IMR-90 (cell line): ENCODE results near the gene RER1. TPM values are rescaled to one million over a fixed set of nuclear protein-coding genes. Genes with fewer than 3 reads are reported as not detected.

Experiments
- ATAC-seq: fragments of 200-7000 bp; cut with Tn5 transposase; 2 replicates; pipeline ENCODE4 v1.9.1; 2020; ENCODE audit warnings: low read depth, mild to moderate bottlenecking, moderate library complexity
- Bru-seq: library from RNA; stranded (reverse); fragments of 400-500 nt; gene quantifications from one replicate; lab custom pipeline; 2021; lab: Mats Ljungman, UMichigan
- BruChase-seq, 2 experiments: library from RNA; stranded (reverse); fragments of 400-500 nt; gene quantifications; one replicate each; lab custom pipeline; 2021; lab: Mats Ljungman, UMichigan
- BruUV-seq: library from RNA; stranded (reverse); fragments of 400-500 nt; replicated peaks from 2 replicates; lab custom pipeline; 2021; lab: Mats Ljungman, UMichigan
- CTCF ChIA-PET: fragments of 300-600 bp; formaldehyde crosslinking; extraction: SDS; loops from one replicate; lab custom pipeline; 2021; ENCODE audit warnings: antibody characterized with exemption; lab: Yijun Ruan, JAX
- POLR2A ChIA-PET: fragments of 300-600 bp; sonication (Branson Sonifier 250); formaldehyde crosslinking; loops from one replicate; lab custom pipeline; 2022; ENCODE audit warnings: antibody characterized with exemption; ENCODE audit not compliant: unreplicated experiment; lab: Charles Lee
- DNase-seq: peaks from one replicate; pipeline ENCODE4 v3.0.0; 2013
- H2AFZ ChIP-seq: replicated peaks from 2 replicates; pipeline ENCODE3; 2013; ENCODE audit warnings: low read length, mild to moderate bottlenecking; ENCODE audit not compliant: poor library complexity
- H2AK5ac ChIP-seq: 2 replicates; pipeline ENCODE4 v1.6.1; 2013; ENCODE audit warnings: low read depth, low read length, inconsistent platforms
- H2AK9ac ChIP-seq: replicated peaks from 2 replicates; pipeline ENCODE3; 2013; ENCODE audit warnings: mild to moderate bottlenecking, low read depth, low read length, moderate library complexity; ENCODE audit not compliant: poor library complexity
- H2BK120ac ChIP-seq: 2 replicates; pipeline ENCODE4 v1.6.1; 2013; ENCODE audit warnings: low read depth, low read length, inconsistent platforms
- H2BK15ac ChIP-seq: 3 replicates; pipeline ENCODE4 v1.6.1; 2013; ENCODE audit warnings: low read depth, low read length, inconsistent platforms
- H2BK20ac ChIP-seq: 2 replicates; pipeline ENCODE4 v1.6.1; 2013; ENCODE audit warnings: low read depth, mild to moderate bottlenecking, inconsistent platforms, low read length, moderate library complexity
- H2BK5ac ChIP-seq: 2 replicates; pipeline ENCODE4 v1.6.1; 2013; ENCODE audit warnings: mild to moderate bottlenecking, low read depth, low read length, inconsistent platforms; ENCODE audit not compliant: poor library complexity, severe bottlenecking
- H3K14ac ChIP-seq: replicated peaks from 2 replicates; pipeline ENCODE4 v1.6.1; 2013; ENCODE audit warnings: low read depth, low read length, inconsistent platforms
- H3K18ac ChIP-seq: 2 replicates; pipeline ENCODE4 v1.6.1; 2013; ENCODE audit warnings: low read depth, low read length, control low read depth
- H3K23ac ChIP-seq: 2 replicates; pipeline ENCODE4 v1.6.1; 2013; ENCODE audit warnings: low read depth, low read length, inconsistent platforms
- H3K27ac ChIP-seq: 2 replicates; pipeline ENCODE4 v1.5.1; 2013; ENCODE audit warnings: mild to moderate bottlenecking, control low read depth, low read length; ENCODE audit not compliant: insufficient read depth
- H3K27me3 ChIP-seq: 2 replicates; pipeline ENCODE4 v1.6.1; 2013; ENCODE audit warnings: low read length; ENCODE audit not compliant: control insufficient read depth, insufficient read depth
- H3K36me3 ChIP-seq: 2 replicates; pipeline ENCODE4 v1.6.1; 2013; ENCODE audit warnings: low read length, mixed read lengths; ENCODE audit not compliant: control insufficient read depth, insufficient read depth
- H3K4ac ChIP-seq: 2 replicates; pipeline ENCODE4 v1.6.1; 2013; ENCODE audit warnings: low read depth, low read length, inconsistent platforms
- H3K4me1 ChIP-seq: 2 replicates; pipeline ENCODE4 v1.6.1; 2013; ENCODE audit warnings: low read length, mixed read lengths; ENCODE audit not compliant: control insufficient read depth, insufficient read depth
- H3K4me2 ChIP-seq: 2 replicates; pipeline ENCODE4 v1.6.1; 2013; ENCODE audit warnings: low read depth, mild to moderate bottlenecking, control low read depth, low read length, moderate library complexity
- H3K4me3 ChIP-seq: 2 replicates; pipeline ENCODE4 v1.5.1; 2013; ENCODE audit warnings: low read depth, mild to moderate bottlenecking, control low read depth, low read length, moderate library complexity; ENCODE audit not compliant: insufficient read depth
- H3K56ac ChIP-seq: 2 replicates; pipeline ENCODE4 v1.6.1; 2013; ENCODE audit warnings: low read length, inconsistent platforms; ENCODE audit not compliant: insufficient read depth; ENCODE audit errors: extremely low read depth
- H3K79me1 ChIP-seq, 2 experiments: 2 replicates each; pipeline ENCODE4 v1.6.1; 2013; ENCODE audit warnings: low read length in 2 of 2, inconsistent platforms in 1 of 2, low read depth in 1 of 2
- H3K9ac ChIP-seq: 2 replicates; pipeline ENCODE4 v1.6.1; 2013; ENCODE audit warnings: low read depth, low read length, control low read depth
- H3K9me1 ChIP-seq: 2 replicates; pipeline ENCODE4 v1.6.1; 2013; ENCODE audit warnings: low read length, inconsistent platforms; ENCODE audit not compliant: insufficient read depth
- H3K9me3 ChIP-seq: 2 replicates; pipeline ENCODE4 v1.6.1; 2013; ENCODE audit warnings: low read length; ENCODE audit not compliant: control insufficient read depth, insufficient read depth
- H4K20me1 ChIP-seq: 2 replicates; pipeline ENCODE4 v1.6.1; 2013; ENCODE audit warnings: low read length, inconsistent platforms; ENCODE audit not compliant: insufficient read depth
- H4K5ac ChIP-seq: 2 replicates; pipeline ENCODE4 v1.6.1; 2013; ENCODE audit warnings: mild to moderate bottlenecking, low read depth, low read length, control low read depth
- H4K8ac ChIP-seq, 2 experiments: 2 replicates each; pipeline ENCODE4 v1.6.1; 2013; ENCODE audit warnings: low read depth in 2 of 2, low read length in 2 of 2, control low read depth in 1 of 2, inconsistent platforms in 1 of 2
- H4K91ac ChIP-seq: 2 replicates; pipeline ENCODE4 v1.6.1; 2013; ENCODE audit warnings: low read depth, low read length, inconsistent platforms; ENCODE audit not compliant: insufficient read depth
- CEBPB ChIP-seq: IDR thresholded peaks from 2 replicates; pipeline ENCODE4 v1.6.1; 2012; ENCODE audit warnings: low read depth, low read length, improper control_type of control experiment
- CHD1 ChIP-seq: IDR thresholded peaks from 2 replicates; pipeline ENCODE4 v1.6.1; 2012; ENCODE audit warnings: low read depth, low read length, improper control_type of control experiment
- MAFK ChIP-seq: IDR thresholded peaks from 2 replicates; pipeline ENCODE4 v1.6.1; 2012; ENCODE audit warnings: low read depth, low read length, improper control_type of control experiment
- MAZ ChIP-seq: IDR thresholded peaks from 2 replicates; pipeline ENCODE4 v1.6.1; 2012; ENCODE audit warnings: low read depth, mild to moderate bottlenecking, low read length, improper control_type of control experiment, moderate library complexity, borderline replicate concordance
- MXI1 ChIP-seq: IDR thresholded peaks from 2 replicates; pipeline ENCODE4 v1.6.1; 2012; ENCODE audit warnings: low read depth, mild to moderate bottlenecking, low read length, moderate library complexity, borderline replicate concordance
- POLR2A ChIP-seq: IDR thresholded peaks from 2 replicates; pipeline ENCODE4 v1.6.1; 2012; ENCODE audit warnings: mild to moderate bottlenecking, low read depth, low read length
- WGBS, 2 experiments: methylation state at CpG; one replicate each; pipeline versions ENCODE4 v1.1.5 to v1.1.7; 2013; ENCODE audit warnings: missing lambda C conversion rate in 2 of 2; ENCODE audit not compliant: insufficient read length in 1 of 2; ENCODE audit errors: extremely low coverage in 2 of 2; 5-methylcytosine and 5-hydroxymethylcytosine counted together
- dilution Hi-C: fragments of 300-500 bp; cut with HindIII; formaldehyde crosslinking; loops from one replicate; pipeline ENCODE4 v1.14.3; 2018; ENCODE audit warnings: low sequenced_read_pairs; ENCODE audit not compliant: unreplicated experiment
- in situ Hi-C: fragments of 300-500 bp; cut with MboI; formaldehyde crosslinking; loops from 3 replicates; pipeline ENCODE4 v1.14.3; 2019; ENCODE audit warnings: low sequenced_read_pairs, inconsistent platforms, mixed read lengths
- intact Hi-C: fragments of 100-400 bp; cut with micrococcal nuclease; formaldehyde crosslinking; loops from 2 replicates; pipeline ENCODE4 v1.10.0; 2022
- long read RNA-seq: library from polyadenylated mRNA; unstranded; transcript quantifications from one replicate; pipeline ENCODE4 v2.0.0, GENCODE V29; 2021; ENCODE audit not compliant: unreplicated experiment
- polyA plus RNA-seq, 3 experiments: library from polyadenylated mRNA; depleted of rRNA; stranded (reverse); fragments of >200 nt; gene quantifications; 2 replicates each; pipeline ENCODE4 v1.2.3, GENCODE V29; 2012; ENCODE audit warnings: low replicate concordance in 1 of 3
- total RNA-seq: library from RNA; depleted of rRNA; stranded (reverse); fragments of >200 nt; gene quantifications from 2 replicates; pipeline ENCODE4 v1.2.3, GENCODE V29; 2012; rRNA removed
- TF ChIP-seq, protein P1 (sequence below): fragments of 150-350 bp; IDR thresholded peaks from 2 replicates; pipeline ENCODE4 v1.6.1; 2016; ENCODE audit warnings: low read depth, mild to moderate bottlenecking, low read length, moderate library complexity, borderline replicate concordance
- TF ChIP-seq, protein P2 (sequence below): fragments of 150-350 bp; IDR thresholded peaks from 2 replicates; pipeline ENCODE4 v1.6.1; 2017; ENCODE audit warnings: mild to moderate bottlenecking, antibody characterized with exemption, low read length, low read depth

Gene RER1, protein sequence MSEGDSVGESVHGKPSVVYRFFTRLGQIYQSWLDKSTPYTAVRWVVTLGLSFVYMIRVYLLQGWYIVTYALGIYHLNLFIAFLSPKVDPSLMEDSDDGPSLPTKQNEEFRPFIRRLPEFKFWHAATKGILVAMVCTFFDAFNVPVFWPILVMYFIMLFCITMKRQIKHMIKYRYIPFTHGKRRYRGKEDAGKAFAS
- total RNA-seq, result 47.1 and 51.7 TPM in 2 replicates
- polyA plus RNA-seq (2012; rRNA removed), result 232 and 240 TPM in 2 replicates
- polyA plus RNA-seq (2012; cell fraction: cytosol; rRNA removed), result 56.5 and 249 TPM in 2 replicates
- polyA plus RNA-seq (2012; cell fraction: nucleus; rRNA removed; ENCODE audit: low replicate concordance), result 139 and 335 TPM in 2 replicates
- Bru-seq, nascent RNA, result percentile 93 among the genes with signal in this experiment
- BruChase-seq, experiment 1, labeled RNA remaining after a 6-hour chase, result percentile 96 among the genes with signal in this experiment
- BruChase-seq, experiment 2, labeled RNA remaining after a 2-hour chase, result percentile 97 among the genes with signal in this experiment
- long read RNA-seq, transcript RER1-207 (6 exons, 2,469 nt), result minor isoform, 6 of 387 reads
- long read RNA-seq, transcript RER1-202 (7 exons, 1,404 nt), result minor isoform, 12 of 387 reads
- long read RNA-seq, transcript RER1-209 (7 exons, 3,044 nt), result major isoform, 239 of 387 reads
- long read RNA-seq, partial matches to known transcripts, result 13 of 387 reads
- long read RNA-seq, other reads (novel, unspliced or antisense), result 115 of 387 reads

DNA sequence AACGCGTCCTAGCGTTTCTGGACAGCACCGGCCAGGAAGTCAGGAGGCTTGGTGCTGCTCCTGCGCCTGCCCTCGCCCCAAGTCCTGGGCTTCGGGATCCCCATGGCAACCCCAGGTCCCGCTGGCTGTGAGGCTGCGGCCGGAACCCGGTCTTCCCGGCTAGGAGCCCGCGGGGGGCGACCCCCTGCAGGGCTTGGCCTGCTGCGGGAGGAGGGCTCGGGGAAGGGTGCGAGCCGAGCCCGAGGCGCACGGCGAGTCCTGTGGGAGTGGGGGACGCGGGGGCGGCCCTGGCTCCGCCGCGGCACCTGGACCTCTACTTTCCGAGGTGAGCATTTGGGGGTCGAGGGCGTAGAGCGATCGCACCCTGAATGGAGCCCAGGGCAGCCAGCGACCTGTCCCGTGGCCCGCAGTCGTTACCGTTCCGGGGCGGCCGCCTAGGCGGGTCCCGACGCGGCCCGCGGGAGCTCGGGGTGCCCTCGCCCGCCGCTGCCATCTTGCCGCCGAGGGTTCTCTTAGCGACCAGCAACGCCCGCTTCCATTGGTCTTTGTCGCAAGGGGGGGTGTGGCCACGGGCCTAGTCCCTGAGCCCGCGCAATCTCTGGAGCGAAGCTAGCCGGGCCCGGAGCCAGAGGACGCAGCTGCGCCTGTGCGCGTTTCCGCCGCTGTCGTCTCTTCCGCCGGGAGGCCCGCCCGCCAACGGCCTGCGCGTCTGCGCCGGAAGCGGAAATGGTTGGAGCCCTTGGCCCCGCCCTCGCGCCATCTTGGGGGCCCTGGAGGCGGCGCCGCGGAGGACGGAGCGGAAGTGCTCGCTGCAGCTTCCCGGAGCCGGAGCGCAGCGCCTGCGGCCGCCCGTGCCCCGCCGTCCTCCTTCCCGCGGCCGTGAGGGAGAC lies at the start of gene RER1, which contains the start of gene MORN1:
TSS of gene RER1 (plus strand) at position 801 of the 890 bp plus-strand sequence. CDS start 3,950 bp downstream, outside the sequence.
TSS of gene MORN1 (minus strand) at position 514 of the 890 bp plus-strand sequence. CDS start at position 493, 21 bp downstream.
- peak within 1 kb of the TSS; percentile 99 for H3K4me2 ChIP-seq
- peak within 1 kb of the TSS; percentile 91 for H3K4me3 ChIP-seq
- BruUV-seq, result no TSS peak
- H3K79me1 ChIP-seq, result peaks cover 11 to 60% of the 10 kb centered on the region in 2 experiments; a peak in 3 of 4 replicates
- ChIA-PET POLR2A (interaction anchor here (0.5 to 0.6 kb wide), 2 partner anchors 9 to 186 kb away, joined by 5 to 17 read pairs; no protein-coding TSS in a partner anchor), CTCF (interaction anchor here (0.8 to 1.7 kb wide), 2 partner anchors 9 to 196 kb away, joined by 3 to 9 read pairs; partner anchors contain the start of gene FAAP20)
- TF ChIP-seq, protein P1, sequence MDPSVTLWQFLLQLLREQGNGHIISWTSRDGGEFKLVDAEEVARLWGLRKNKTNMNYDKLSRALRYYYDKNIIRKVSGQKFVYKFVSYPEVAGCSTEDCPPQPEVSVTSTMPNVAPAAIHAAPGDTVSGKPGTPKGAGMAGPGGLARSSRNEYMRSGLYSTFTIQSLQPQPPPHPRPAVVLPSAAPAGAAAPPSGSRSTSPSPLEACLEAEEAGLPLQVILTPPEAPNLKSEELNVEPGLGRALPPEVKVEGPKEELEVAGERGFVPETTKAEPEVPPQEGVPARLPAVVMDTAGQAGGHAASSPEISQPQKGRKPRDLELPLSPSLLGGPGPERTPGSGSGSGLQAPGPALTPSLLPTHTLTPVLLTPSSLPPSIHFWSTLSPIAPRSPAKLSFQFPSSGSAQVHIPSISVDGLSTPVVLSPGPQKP, result 0 out of 2 replicates have a peak, but pooled peaks have one; percentile 58
- TF ChIP-seq CHD1 (no peak), MAZ (peak; percentile 98), POLR2A (peak; percentile 90), CEBPB (peak; percentile 60), MAFK (no peak), MXI1 (peak; percentile 90)
- TF ChIP-seq, protein P2, sequence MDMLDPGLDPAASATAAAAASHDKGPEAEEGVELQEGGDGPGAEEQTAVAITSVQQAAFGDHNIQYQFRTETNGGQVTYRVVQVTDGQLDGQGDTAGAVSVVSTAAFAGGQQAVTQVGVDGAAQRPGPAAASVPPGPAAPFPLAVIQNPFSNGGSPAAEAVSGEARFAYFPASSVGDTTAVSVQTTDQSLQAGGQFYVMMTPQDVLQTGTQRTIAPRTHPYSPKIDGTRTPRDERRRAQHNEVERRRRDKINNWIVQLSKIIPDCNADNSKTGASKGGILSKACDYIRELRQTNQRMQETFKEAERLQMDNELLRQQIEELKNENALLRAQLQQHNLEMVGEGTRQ, result peak; percentile 52
- H4K5ac ChIP-seq, result peak within 1 kb of the TSS; percentile 64
- no peaks in the 10 kb centered on the region for H3K27me3 ChIP-seq
- H3K27ac ChIP-seq, result peak within 1 kb of the TSS; percentile 84
- H2AK5ac ChIP-seq, result peak within 1 kb of the TSS; percentile 85
- no peaks in the 10 kb centered on the region for H3K9me3 ChIP-seq
- peaks cover 38% of the 10 kb centered on the region for H4K20me1 ChIP-seq
- ATAC-seq (peak; percentile 94), DNase-seq (peak; percentile 98)
- peak within 1 kb of the TSS; percentile 99 for H3K9ac ChIP-seq
- peak within 1 kb of the TSS in 1 of 2 experiments; percentile 85; a peak in 2 of 4 replicates for H4K8ac ChIP-seq
- peak within 1 kb of the TSS; percentile 97 for H2AK9ac ChIP-seq
- H3K56ac ChIP-seq, result peak within 1 kb of the TSS; percentile 56
- in situ Hi-C loops (no loop called here), intact Hi-C loops (no loop called here), dilution Hi-C loops (no loop called here)
- peak within 1 kb of the TSS; percentile 93 for H3K14ac ChIP-seq
- no peak within 1 kb of the TSS for H2BK20ac ChIP-seq
- H2BK120ac ChIP-seq, result no peak within 1 kb of the TSS
- peak within 1 kb of the TSS; percentile 82 for H3K23ac ChIP-seq
- peaks cover 27% of the 10 kb centered on the region for H3K36me3 ChIP-seq
- H3K9me1 ChIP-seq, result peaks cover 10% of the 10 kb centered on the region
- H4K91ac ChIP-seq, result peak within 1 kb of the TSS; percentile 87
- WGBS, 2 experiments, result 1% methylated on average over 45 of the region's 103 CpGs; no CpG with 5 or more reads in 1 of the 2 experiments
- peak within 1 kb of the TSS; percentile 97 for H2AFZ ChIP-seq
- H3K18ac ChIP-seq, result no peak within 1 kb of the TSS
- H2BK15ac ChIP-seq, result no peak within 1 kb of the TSS
- H3K4ac ChIP-seq, result peak within 1 kb of the TSS; percentile 90
- H3K4me1 ChIP-seq, result peaks cover 5% of the 10 kb centered on the region
- peak within 1 kb of the TSS; percentile 90 for H2BK5ac ChIP-seq
